HL-60 (cell line): ENCODE results near the gene TLL1.

Experiments used
- POLR2AphosphoS5 ChIP-seq: IDR thresholded peaks from 2 replicates; pipeline ENCODE4 v1.6.1; 2012; ENCODE audit warnings: low read depth
- TF ChIP-seq, protein P1 (sequence below): IDR thresholded peaks from one replicate; pipeline ENCODE4 v1.5.1; 2011; ENCODE audit warnings: low read length, control low read depth, inconsistent platforms; ENCODE audit not compliant: insufficient read depth

DNA sequence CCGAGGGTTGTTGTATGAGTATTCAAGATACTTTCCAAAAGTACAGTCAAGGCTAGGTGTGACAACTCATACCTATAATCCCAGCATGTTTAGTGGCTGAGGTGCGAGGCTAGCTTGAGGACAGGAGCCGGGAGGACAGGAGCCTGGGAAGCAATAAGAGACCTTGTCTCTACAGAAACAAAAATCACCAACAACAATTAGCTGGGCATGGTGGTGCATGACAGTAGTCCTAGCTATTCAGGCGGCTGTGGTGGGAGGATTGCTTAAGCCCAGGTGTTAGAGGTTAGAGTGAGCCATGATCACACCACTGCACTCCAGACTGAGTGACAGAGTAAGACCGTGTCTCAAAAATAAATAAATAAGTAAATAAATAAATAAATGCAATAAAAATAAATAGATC lies 91.6 kb downstream of the TLL1 start:
- TF ChIP-seq, protein P1, sequence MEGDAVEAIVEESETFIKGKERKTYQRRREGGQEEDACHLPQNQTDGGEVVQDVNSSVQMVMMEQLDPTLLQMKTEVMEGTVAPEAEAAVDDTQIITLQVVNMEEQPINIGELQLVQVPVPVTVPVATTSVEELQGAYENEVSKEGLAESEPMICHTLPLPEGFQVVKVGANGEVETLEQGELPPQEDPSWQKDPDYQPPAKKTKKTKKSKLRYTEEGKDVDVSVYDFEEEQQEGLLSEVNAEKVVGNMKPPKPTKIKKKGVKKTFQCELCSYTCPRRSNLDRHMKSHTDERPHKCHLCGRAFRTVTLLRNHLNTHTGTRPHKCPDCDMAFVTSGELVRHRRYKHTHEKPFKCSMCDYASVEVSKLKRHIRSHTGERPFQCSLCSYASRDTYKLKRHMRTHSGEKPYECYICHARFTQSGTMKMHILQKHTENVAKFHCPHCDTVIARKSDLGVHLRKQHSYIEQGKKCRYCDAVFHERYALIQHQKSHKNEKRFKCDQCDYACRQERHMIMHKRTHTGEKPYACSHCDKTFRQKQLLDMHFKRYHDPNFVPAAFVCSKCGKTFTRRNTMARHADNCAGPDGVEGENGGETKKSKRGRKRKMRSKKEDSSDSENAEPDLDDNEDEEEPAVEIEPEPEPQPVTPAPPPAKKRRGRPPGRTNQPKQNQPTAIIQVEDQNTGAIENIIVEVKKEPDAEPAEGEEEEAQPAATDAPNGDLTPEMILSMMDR, result no peak
- TF ChIP-seq POLR2AphosphoS5, result no peak
